ENCODE measurements around the gene EHHADH.

The EHHADH gene

DNA sequence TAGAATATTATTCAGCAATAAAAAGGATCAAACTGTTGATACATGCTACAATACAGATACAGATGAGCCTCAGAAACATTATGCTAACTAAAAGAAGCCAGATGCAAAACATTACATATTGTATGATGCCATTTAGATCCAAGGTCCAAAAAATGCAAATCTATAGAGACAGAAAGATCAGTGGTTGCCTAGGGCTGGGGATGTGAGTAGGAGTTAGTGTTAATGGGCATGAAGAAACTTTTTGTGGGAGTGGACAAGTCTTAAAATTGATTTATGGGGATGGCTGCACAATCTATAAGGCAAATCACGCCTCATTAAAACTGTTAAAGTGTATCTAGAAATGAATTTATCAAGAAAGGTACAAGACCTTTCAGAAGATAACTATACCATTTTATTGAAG is 45.0 kb downstream of the EHHADH start:
- TF ChIP-seq POLR2A (IDR thresholded peaks at IDR 0.05; ENCODE audit: low read depth, low read length) (no peak), TAF1 (IDR thresholded peaks at IDR 0.05; ENCODE audit: borderline replicate concordance, low read depth, low read length) (no peak), POLR2AphosphoS5 (IDR thresholded peaks at IDR 0.05; ENCODE audit: low read depth, low read length) (no peak)
- no peak for DNase-seq (ENCODE audit: insufficient read length)
- FAIRE-seq, result no peak

DNA sequence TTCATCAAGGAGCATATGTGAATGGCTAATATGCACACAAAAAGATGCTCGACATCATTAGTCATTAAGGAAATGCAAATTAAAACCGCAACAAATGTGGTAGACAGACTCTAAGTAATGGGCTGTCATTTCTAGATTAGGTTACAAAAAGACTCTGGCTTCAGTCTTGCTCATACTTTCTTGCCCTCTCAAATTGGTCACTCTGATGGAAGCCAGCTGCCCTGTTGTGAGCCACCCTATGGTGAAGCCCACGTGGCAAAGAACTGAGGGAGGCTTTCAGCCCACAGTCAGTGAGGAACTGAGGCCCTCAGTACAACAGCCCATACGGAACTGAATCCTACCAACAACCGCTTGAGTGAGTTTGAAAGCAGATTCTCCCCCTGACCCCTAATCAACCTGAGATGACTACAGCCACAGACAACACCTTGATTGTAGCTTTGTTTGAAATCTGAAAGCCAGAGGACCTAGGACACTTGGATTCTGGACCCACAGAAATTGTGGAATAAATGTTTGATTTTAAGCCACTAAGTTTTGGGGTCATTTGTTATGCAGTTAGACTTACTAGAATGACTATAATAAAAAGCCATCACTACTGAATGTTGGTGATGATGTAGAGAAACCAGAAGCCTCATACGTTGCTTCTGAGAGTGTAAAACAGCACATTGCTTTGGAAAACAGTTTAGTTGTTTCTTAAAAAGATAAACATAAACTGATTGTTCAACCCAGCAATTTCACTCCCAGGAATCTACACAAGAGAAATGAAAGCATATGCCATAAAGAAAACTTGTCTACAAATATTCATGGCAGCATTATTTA is 45.7 kb downstream of the EHHADH start:
- TF ChIP-seq POLR2AphosphoS5 (IDR thresholded peaks at IDR 0.05; ENCODE audit: low read depth, low read length), result no peak
- no peak for TF ChIP-seq POLR2A (IDR thresholded peaks at IDR 0.05; ENCODE audit: low read depth, low read length)
- no peak for TF ChIP-seq TAF1 (IDR thresholded peaks at IDR 0.05; ENCODE audit: borderline replicate concordance, low read depth, low read length)
- DNase-seq (ENCODE audit: insufficient read length) (peak; percentile 32), FAIRE-seq (peak; percentile 98)

DNA sequence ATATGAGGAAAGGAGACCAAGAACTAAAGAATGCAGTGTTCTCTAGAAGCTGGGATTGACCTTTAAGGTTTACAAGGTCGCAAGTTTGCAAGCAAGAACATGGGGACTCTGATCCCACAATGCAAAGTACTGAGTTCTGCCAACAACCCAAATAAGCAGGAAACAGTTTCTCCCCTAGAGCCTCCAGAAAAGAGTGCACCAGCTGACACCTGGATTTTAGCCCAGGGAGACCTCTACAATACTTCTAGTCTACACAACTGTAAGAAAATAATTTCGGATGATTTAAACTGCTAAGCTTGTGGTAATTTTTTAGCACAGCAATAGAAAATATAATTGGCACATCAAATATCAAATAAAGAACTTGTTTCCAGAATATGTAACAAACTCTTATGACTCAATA is 46.4 kb downstream of the EHHADH start:
- DNase-seq (ENCODE audit: insufficient read length) (no peak), FAIRE-seq (peak; percentile 44)
- TF ChIP-seq POLR2A (IDR thresholded peaks at IDR 0.05; ENCODE audit: low read depth, low read length) (no peak), TAF1 (IDR thresholded peaks at IDR 0.05; ENCODE audit: borderline replicate concordance, low read depth, low read length) (no peak), POLR2AphosphoS5 (IDR thresholded peaks at IDR 0.05; ENCODE audit: low read depth, low read length) (no peak)

DNA sequence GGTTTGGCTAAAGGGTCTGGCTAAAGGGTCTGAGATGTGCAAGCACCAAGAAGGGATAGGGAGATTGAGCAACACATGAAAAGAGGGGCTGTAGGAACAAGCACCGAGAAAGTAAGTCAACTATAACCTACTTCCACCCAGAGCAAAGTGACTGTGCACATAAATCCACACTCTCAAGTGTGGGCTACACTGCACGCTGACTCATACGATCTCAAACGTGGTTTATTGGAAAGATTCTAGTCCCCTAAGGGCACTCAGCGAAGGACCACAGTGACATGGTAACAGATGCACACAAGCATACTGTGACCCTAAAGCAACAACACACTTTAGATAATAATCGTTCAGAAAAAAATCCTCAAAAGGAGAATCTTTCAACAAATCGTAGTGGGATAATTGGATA is 48.0 kb downstream of the EHHADH start:
- TF ChIP-seq POLR2A (IDR thresholded peaks at IDR 0.05; ENCODE audit: low read depth, low read length), result no peak
- TF ChIP-seq TAF1 (IDR thresholded peaks at IDR 0.05; ENCODE audit: borderline replicate concordance, low read depth, low read length), result no peak
- no peak for TF ChIP-seq POLR2AphosphoS5 (IDR thresholded peaks at IDR 0.05; ENCODE audit: low read depth, low read length)
- no peak for DNase-seq (ENCODE audit: insufficient read length)
- FAIRE-seq, result no peak

DNA sequence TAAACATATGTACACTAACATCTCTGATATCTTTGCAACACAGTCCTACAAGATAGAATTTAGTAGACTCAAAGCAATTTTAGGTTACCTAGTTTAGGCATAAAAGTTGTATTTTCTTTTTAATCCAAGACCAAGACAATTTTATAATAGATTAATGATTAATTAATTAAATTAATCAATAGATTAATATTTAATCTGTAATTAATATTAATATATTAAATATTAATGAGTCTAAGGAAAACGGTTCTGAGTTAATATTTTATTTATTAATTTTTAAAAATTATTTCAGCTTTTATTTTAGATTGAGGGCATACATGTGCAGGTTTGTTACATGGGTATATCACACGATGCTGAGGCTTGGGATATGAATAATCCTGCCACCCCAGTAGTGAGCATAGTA is 49.0 kb downstream of the EHHADH start:
- DNase-seq (ENCODE audit: insufficient read length) (no peak), FAIRE-seq (no peak)
- no peak for TF ChIP-seq POLR2A (IDR thresholded peaks at IDR 0.05; ENCODE audit: low read depth, low read length)
- TF ChIP-seq POLR2AphosphoS5 (IDR thresholded peaks at IDR 0.05; ENCODE audit: low read depth, low read length), result no peak
- TF ChIP-seq TAF1 (IDR thresholded peaks at IDR 0.05; ENCODE audit: borderline replicate concordance, low read depth, low read length), result no peak

DNA sequence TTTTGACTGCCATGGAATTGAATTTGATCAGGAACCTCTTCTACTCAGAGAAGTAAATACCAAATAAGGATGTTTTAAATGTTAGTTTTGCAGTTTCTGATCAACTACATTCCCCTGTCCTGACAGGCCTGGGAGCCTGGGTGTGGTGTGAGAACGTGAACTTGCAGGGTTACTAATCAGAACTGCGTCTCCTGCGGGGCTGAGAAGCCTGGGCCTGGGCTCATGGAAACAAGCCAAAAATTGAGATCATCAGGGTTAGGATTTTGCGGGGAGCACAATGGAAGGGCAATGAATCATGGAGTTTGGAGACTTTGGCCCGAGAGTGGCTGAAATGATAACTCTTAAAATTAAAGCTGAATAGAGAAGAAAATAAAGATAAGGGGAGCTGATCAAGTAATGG is 53.2 kb downstream of the EHHADH start:
- FAIRE-seq (no peak), DNase-seq (ENCODE audit: insufficient read length) (no peak)
- TF ChIP-seq POLR2A (IDR thresholded peaks at IDR 0.05; ENCODE audit: low read depth, low read length) (no peak), POLR2AphosphoS5 (IDR thresholded peaks at IDR 0.05; ENCODE audit: low read depth, low read length) (no peak), TAF1 (IDR thresholded peaks at IDR 0.05; ENCODE audit: borderline replicate concordance, low read depth, low read length) (no peak)

DNA sequence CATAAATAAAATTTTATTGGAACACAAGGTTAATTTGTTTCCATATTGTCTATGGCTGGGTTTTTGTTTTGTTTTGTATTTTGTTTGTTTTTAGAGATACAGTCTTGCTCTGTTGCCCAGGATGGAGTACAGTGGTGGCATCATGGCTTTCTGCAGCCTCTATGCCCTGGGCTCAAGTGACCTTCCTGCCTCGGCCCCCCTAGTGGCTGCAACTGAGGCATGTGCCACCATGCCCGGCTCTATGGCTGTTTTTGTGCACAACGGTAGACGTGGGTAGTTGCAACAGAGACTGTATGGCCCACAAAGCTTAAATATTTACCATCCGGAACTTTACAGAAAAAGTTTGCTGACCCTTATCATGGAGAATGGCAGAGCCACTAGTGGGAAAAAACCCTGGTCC is 54.2 kb downstream of the EHHADH start:
- DNase-seq (ENCODE audit: insufficient read length) (no peak), FAIRE-seq (no peak)
- TF ChIP-seq POLR2A (IDR thresholded peaks at IDR 0.05; ENCODE audit: low read depth, low read length) (no peak), POLR2AphosphoS5 (IDR thresholded peaks at IDR 0.05; ENCODE audit: low read depth, low read length) (no peak), TAF1 (IDR thresholded peaks at IDR 0.05; ENCODE audit: borderline replicate concordance, low read depth, low read length) (no peak)

DNA sequence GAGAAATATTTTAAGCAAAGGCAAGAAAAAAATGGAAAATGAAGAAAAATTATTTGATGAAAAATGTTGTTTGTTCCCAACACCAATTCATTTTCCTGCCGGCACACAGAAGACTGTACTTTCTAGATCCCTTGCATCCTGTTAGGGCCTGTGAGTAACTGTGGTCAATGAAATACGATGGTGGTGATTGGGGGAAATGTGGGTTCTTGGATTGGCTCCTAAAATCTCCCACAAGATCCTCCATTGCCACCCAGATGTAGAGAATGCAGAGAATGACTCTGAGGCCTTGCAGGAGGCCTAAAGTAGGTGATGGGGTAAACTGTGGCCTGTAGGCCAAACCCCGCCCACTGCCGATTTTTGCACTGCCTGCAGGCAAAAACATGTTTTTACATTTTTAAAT is 54.6 kb downstream of the EHHADH start:
- FAIRE-seq (no peak), DNase-seq (ENCODE audit: insufficient read length) (no peak)
- TF ChIP-seq POLR2A (IDR thresholded peaks at IDR 0.05; ENCODE audit: low read depth, low read length) (no peak), TAF1 (IDR thresholded peaks at IDR 0.05; ENCODE audit: borderline replicate concordance, low read depth, low read length) (no peak), POLR2AphosphoS5 (IDR thresholded peaks at IDR 0.05; ENCODE audit: low read depth, low read length) (no peak)

DNA sequence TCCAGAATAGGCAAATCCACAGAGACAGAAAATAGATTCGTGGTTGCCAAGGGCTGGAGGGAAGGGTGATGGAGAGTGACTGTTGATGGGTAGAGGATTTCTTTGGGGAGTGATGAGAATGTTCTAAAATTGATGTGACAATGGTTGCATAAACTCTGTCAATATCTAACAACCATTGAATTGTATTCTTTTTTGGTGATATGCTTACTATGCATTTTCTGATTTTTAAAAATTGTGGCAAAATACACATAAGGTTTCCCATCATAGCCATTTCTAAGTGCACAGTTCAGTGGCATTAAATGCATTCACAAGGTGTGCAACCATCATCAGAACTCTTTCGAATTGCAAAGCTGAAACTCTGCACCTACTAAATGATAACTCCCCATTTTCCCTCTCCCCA is 56.8 kb downstream of the EHHADH start:
- DNase-seq (ENCODE audit: insufficient read length) (no peak), FAIRE-seq (no peak)
- TF ChIP-seq POLR2AphosphoS5 (IDR thresholded peaks at IDR 0.05; ENCODE audit: low read depth, low read length) (no peak), POLR2A (IDR thresholded peaks at IDR 0.05; ENCODE audit: low read depth, low read length) (no peak), TAF1 (IDR thresholded peaks at IDR 0.05; ENCODE audit: borderline replicate concordance, low read depth, low read length) (no peak)

DNA sequence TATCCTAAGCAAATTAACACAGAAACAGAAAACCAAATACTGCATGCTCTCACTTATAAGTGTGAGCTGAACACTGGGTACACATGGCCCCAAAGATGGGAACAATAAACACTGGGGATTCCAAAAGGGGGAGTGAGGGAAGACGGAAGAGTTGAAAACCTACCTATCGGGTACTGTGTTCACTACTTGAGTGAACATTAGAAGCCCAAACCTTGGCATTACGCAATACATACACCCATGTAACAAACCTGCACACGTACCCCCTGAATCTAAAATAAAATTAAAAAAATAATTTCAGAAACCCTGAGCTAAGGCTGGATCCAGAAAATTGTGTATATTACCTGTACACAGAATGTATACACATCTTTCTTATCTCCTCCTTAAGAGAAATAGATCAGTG is 58.2 kb downstream of the EHHADH start:
- FAIRE-seq, result no peak
- TF ChIP-seq POLR2AphosphoS5 (IDR thresholded peaks at IDR 0.05; ENCODE audit: low read depth, low read length) (no peak), POLR2A (IDR thresholded peaks at IDR 0.05; ENCODE audit: low read depth, low read length) (no peak), TAF1 (IDR thresholded peaks at IDR 0.05; ENCODE audit: borderline replicate concordance, low read depth, low read length) (no peak)

DNA sequence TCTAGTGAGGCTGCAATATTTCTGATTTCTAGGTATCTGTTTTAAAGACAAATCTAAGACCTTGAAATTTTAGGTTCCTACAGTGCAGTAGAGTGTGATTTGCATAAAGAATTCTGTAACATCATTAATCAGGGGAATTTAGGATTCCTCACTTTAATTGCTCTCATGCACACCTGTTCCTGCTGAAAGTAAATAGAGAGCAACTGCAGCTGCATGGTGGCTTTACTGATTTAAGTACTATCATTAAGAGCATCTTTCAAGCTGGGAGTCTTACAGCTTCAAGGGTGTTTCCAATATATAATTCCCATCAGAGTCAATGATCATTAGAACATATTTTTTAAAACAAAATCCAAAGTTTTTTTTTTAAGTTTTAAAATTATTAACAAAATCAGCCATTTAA is 65.0 kb downstream of the EHHADH start:
- no peak for DNase-seq (ENCODE audit: insufficient read length)
- FAIRE-seq, result no peak

More for the DNA sequence above, 58.2 kb downstream of the EHHADH start:
- no peak for DNase-seq (ENCODE audit: insufficient read length)

DNA sequence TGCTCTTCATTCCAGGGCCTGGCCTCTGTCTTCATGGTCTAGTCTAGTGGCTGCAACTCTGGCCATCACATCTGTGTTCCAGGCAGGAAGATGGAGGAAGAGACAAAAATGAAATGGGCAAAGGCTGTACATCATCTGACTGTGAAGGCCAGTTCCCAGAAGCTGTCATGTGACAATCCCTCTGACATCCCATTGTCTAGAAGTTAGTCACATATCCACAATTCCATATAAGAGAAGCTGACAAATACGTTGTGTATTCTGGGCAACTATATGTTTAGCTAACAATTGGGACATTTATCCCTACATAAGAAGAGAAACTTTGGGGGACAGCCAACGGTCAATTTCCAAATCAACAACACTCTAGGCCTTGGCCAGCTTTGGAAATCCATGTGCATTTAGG is 66.5 kb downstream of the EHHADH start:
- FAIRE-seq, result no peak
- no peak for DNase-seq (ENCODE audit: insufficient read length)
- TF ChIP-seq TAF1 (IDR thresholded peaks at IDR 0.05; ENCODE audit: borderline replicate concordance, low read depth, low read length) (no peak), POLR2AphosphoS5 (IDR thresholded peaks at IDR 0.05; ENCODE audit: low read depth, low read length) (no peak), POLR2A (IDR thresholded peaks at IDR 0.05; ENCODE audit: low read depth, low read length) (no peak)

More for the DNA sequence above, 65.0 kb downstream of the EHHADH start:
- TF ChIP-seq POLR2AphosphoS5 (IDR thresholded peaks at IDR 0.05; ENCODE audit: low read depth, low read length) (no peak), POLR2A (IDR thresholded peaks at IDR 0.05; ENCODE audit: low read depth, low read length) (no peak), TAF1 (IDR thresholded peaks at IDR 0.05; ENCODE audit: borderline replicate concordance, low read depth, low read length) (no peak)

Measured in GM12892 (cell line).